ENCODE data around the gene ATP8A2. TPM values are rescaled to one million over a fixed set of nuclear protein-coding genes. Genes with fewer than 3 reads are reported as not detected.
A peak's percentile ranks its signal among the peaks of the same experiment; 100 is the strongest.
"Not testable (repeated sequence)": the region's sequence is repeated elsewhere in the genome, so short reads cannot be mapped to it uniquely, and the experiment has no call there.

Gene ATP8A2
- total RNA-seq, 1 experiment from 2014 or later: 0.26 TPM

DNA sequence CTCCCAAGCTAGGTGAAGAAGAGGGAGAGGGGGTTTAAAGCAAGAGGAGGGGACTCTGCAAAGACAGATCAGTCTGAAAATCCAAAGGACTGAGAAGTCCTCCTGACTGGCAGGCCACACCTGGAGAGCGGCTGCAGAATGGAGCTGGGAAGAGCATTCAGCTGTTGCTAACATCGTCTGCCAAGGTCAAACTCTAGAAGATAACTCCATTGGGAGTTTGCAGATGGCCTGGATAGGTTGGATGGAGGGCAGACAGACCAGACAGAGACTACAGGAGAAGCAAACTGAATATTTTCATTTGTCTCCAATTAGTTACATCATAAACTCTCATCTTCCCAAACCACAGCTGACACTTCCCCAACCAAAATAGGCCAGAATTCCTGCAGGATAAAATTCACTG lies 699.9 kb downstream of the ATP8A2 start:
- no peaks in the 10 kb centered on the region for H3K9me3 Mint-ChIP-seq (ENCODE audit: unreplicated experiment)
- no peaks in the 10 kb centered on the region for H3K36me3 Mint-ChIP-seq (ENCODE audit: insufficient read depth, unreplicated experiment)
- no TSS peak for BruUV-seq (replicated peaks)
- H3K27ac Mint-ChIP-seq (ENCODE audit: low read depth, unreplicated experiment): no peak overlapping the region
- POLR2A ChIA-PET: no interaction called here
- no peak for DNase-seq (ENCODE audit: unreplicated experiment)
- no peaks in the 10 kb centered on the region for H3K4me1 Mint-ChIP-seq (ENCODE audit: insufficient read depth, unreplicated experiment)
- CTCF ChIA-PET: interaction anchor here (0.6 to 2.5 kb wide), 6 partner anchors 10 to 1745 kb away, joined by 3 to 21 read pairs (median 4); no protein-coding TSS in a partner anchor
- H3K4me3 Mint-ChIP-seq (ENCODE audit: unreplicated experiment): no peak overlapping the region
- TF ChIP-seq, protein P1, sequence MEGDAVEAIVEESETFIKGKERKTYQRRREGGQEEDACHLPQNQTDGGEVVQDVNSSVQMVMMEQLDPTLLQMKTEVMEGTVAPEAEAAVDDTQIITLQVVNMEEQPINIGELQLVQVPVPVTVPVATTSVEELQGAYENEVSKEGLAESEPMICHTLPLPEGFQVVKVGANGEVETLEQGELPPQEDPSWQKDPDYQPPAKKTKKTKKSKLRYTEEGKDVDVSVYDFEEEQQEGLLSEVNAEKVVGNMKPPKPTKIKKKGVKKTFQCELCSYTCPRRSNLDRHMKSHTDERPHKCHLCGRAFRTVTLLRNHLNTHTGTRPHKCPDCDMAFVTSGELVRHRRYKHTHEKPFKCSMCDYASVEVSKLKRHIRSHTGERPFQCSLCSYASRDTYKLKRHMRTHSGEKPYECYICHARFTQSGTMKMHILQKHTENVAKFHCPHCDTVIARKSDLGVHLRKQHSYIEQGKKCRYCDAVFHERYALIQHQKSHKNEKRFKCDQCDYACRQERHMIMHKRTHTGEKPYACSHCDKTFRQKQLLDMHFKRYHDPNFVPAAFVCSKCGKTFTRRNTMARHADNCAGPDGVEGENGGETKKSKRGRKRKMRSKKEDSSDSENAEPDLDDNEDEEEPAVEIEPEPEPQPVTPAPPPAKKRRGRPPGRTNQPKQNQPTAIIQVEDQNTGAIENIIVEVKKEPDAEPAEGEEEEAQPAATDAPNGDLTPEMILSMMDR (IDR thresholded peaks at IDR 0.05; ENCODE audit: unreplicated experiment): no peak
- intact Hi-C loops (cut with micrococcal nuclease): loop anchor here (1.0 kb wide), 1 partner anchor 497 kb away; no protein-coding TSS in a partner anchor
- no peaks in the 10 kb centered on the region for H3K27me3 Mint-ChIP-seq (ENCODE audit: insufficient read depth, unreplicated experiment)

DNA sequence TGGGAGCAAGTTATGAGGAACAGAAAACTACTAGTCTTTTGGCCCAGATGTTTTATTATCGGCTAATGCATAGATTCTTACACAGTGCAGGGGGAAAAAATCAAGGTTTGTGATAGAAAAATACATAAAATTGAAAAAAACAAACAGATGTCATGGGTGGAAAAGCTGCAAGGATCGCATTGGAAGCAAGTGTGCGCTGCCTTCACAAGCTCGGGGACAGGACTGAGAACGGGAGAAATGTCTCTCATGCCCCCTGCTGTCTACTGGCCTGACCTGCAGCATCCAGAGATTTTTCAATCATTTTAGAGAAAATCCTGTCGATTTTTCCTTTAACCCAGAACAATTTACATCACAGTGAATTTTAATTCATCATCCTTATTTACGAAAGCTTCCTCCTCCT lies 700.6 kb downstream of the ATP8A2 start:
- BruUV-seq (replicated peaks); H3K9me3 Mint-ChIP-seq (ENCODE audit: unreplicated experiment); DNase-seq (ENCODE audit: unreplicated experiment); H3K4me1 Mint-ChIP-seq (ENCODE audit: insufficient read depth, unreplicated experiment); H3K4me3 Mint-ChIP-seq (ENCODE audit: unreplicated experiment); H3K27ac Mint-ChIP-seq (ENCODE audit: low read depth, unreplicated experiment); H3K36me3 Mint-ChIP-seq (ENCODE audit: insufficient read depth, unreplicated experiment); POLR2A ChIA-PET; H3K27me3 Mint-ChIP-seq (ENCODE audit: insufficient read depth, unreplicated experiment): not testable (repeated sequence)
- intact Hi-C loops (cut with micrococcal nuclease): loop anchor here (1.0 kb wide), 1 partner anchor 498 kb away; no protein-coding TSS in a partner anchor
- CTCF ChIA-PET: interaction anchor here (0.6 to 2.5 kb wide), 5 partner anchors 243 to 858 kb away, joined by 3 to 21 read pairs (median 4); no protein-coding TSS in a partner anchor

DNA sequence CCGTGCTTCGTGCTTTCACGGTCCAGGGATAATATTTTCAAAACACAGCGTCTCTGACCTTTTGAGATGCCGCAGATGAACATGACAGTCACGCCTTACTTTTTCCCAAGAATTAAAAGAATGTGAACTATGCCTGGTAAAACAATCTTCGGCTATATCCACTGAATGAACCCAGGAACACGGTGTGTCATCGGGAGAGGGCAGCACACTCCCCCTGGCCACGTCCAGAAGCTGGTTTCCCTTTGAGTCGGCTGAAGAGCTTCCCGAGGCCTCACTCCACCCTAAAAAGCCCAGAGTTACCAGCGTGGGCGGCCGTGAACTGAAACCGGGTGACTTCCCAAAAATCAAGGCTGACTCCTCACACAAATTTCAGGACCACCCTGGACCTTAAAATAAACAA lies 702.9 kb downstream of the ATP8A2 start:
- DNase-seq (ENCODE audit: unreplicated experiment): peak; percentile 46
- BruUV-seq (replicated peaks): no TSS peak
- POLR2A ChIA-PET: interaction anchor here (0.6 to 1.4 kb wide), 3 partner anchors 13 to 498 kb away, joined by 3 to 4 read pairs (median 3); no protein-coding TSS in a partner anchor
- Mint-ChIP-seq H3K27ac (ENCODE audit: low read depth, unreplicated experiment) (peak overlapping the region; percentile 51), H3K36me3 (ENCODE audit: insufficient read depth, unreplicated experiment) (no peaks in the 10 kb centered on the region), H3K9me3 (ENCODE audit: unreplicated experiment) (no peaks in the 10 kb centered on the region), H3K4me3 (ENCODE audit: unreplicated experiment) (peak overlapping the region; percentile 40), H3K27me3 (ENCODE audit: insufficient read depth, unreplicated experiment) (no peaks in the 10 kb centered on the region), H3K4me1 (ENCODE audit: insufficient read depth, unreplicated experiment) (no peaks in the 10 kb centered on the region)
- CTCF ChIA-PET: interaction anchor here (0.6 to 2.2 kb wide), 4 partner anchors 111 to 624 kb away, joined by 3 to 10 read pairs (median 4); no protein-coding TSS in a partner anchor
- TF ChIP-seq, protein P1 (IDR thresholded peaks at IDR 0.05; ENCODE audit: unreplicated experiment): peak; percentile 8
- intact Hi-C loops (cut with micrococcal nuclease): loop anchor here (2.0 kb wide), 3 partner anchors 38 to 624 kb away; no protein-coding TSS in a partner anchor

Other genes with a start within 250 kb of the ATP8A2 start
- gene AMER2, start 199.7 kb upstream of the ATP8A2 start, total RNA-seq (2022): not detected in 2 replicates
- gene MTMR6, start 84.5 kb upstream of the ATP8A2 start, total RNA-seq (2022): 21.0 and 21.5 TPM in 2 replicates
- gene NUP58, start 70.3 kb upstream of the ATP8A2 start, total RNA-seq (2022): 106 and 116 TPM in 2 replicates

Data from MCF 10A (cell line).